ENCODE data around the gene MTMR11.

MTMR11 gene

GRCh38 chr1:149931212-149931790 is 5.4 kb downstream of the MTMR11 start:
- no peak for TF ChIP-seq OSR1 (CRISPR knock-in tag; IDR thresholded peaks at IDR 0.05)
- TF ChIP-seq, protein P1, sequence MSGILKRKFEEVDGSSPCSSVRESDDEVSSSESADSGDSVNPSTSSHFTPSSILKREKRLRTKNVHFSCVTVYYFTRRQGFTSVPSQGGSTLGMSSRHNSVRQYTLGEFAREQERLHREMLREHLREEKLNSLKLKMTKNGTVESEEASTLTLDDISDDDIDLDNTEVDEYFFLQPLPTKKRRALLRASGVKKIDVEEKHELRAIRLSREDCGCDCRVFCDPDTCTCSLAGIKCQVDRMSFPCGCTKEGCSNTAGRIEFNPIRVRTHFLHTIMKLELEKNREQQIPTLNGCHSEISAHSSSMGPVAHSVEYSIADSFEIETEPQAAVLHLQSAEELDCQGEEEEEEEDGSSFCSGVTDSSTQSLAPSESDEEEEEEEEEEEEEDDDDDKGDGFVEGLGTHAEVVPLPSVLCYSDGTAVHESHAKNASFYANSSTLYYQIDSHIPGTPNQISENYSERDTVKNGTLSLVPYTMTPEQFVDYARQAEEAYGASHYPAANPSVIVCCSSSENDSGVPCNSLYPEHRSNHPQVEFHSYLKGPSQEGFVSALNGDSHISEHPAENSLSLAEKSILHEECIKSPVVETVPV (CRISPR knock-in tag; IDR thresholded peaks at IDR 0.05) = no peak
- TF ChIP-seq ISL1 (CRISPR knock-in tag; IDR thresholded peaks at IDR 0.05) = no peak
- TF ChIP-seq RARB (CRISPR knock-in tag; IDR thresholded peaks at IDR 0.05) = no peak
- TF ChIP-seq, protein P2, sequence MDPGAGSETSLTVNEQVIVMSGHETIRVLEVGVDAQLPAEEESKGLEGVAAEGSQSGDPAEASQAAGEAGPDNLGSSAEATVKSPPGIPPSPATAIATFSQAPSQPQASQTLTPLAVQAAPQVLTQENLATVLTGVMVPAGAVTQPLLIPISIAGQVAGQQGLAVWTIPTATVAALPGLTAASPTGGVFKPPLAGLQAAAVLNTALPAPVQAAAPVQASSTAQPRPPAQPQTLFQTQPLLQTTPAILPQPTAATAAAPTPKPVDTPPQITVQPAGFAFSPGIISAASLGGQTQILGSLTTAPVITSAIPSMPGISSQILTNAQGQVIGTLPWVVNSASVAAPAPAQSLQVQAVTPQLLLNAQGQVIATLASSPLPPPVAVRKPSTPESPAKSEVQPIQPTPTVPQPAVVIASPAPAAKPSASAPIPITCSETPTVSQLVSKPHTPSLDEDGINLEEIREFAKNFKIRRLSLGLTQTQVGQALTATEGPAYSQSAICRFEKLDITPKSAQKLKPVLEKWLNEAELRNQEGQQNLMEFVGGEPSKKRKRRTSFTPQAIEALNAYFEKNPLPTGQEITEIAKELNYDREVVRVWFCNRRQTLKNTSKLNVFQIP (CRISPR knock-in tag; IDR thresholded peaks at IDR 0.05; ENCODE audit: borderline replicate concordance, low read depth) = no peak
- TF ChIP-seq ZC3H10 (CRISPR knock-in tag; IDR thresholded peaks at IDR 0.05) = no peak
- no peak for TF ChIP-seq ZNF565 (CRISPR knock-in tag; conservative IDR thresholded peaks at IDR 0.05; ENCODE audit: low read depth)
- TF ChIP-seq ESRRG (CRISPR knock-in tag; IDR thresholded peaks at IDR 0.05) = no peak

DNA sequence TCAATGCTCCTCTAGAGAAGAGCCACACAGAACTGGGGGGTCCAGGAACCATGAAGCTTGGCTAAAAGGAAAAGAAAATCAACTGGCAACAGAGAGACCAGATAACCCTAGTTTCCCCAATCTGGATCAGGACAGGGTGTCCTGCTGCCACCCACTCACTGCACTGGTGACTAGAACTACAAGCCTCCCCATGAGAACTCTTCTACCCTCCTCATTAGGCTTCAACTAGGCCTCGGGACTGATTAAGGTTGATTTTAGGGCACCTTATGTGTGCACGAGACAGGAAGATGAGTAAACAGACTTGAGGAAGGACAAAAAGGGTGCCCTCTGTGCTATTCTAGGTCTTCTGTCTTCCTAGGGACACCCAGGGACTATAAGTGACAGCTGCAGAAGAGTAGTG is 6.8 kb downstream of the MTMR11 start:
- TF ChIP-seq, protein P2 (CRISPR knock-in tag; IDR thresholded peaks at IDR 0.05; ENCODE audit: borderline replicate concordance, low read depth) = no peak
- TF ChIP-seq ZFP30 (CRISPR knock-in tag; IDR thresholded peaks at IDR 0.05) = no peak
- no peak for TF ChIP-seq PPARA (CRISPR knock-in tag; IDR thresholded peaks at IDR 0.05; ENCODE audit: borderline replicate concordance)
- no peak for TF ChIP-seq TCF4 (CRISPR knock-in tag; IDR thresholded peaks at IDR 0.05; ENCODE audit: borderline replicate concordance)
- TF ChIP-seq SNAI2 (CRISPR knock-in tag; IDR thresholded peaks at IDR 0.05) = no peak
- ATAC-seq = no peak

More at GRCh38 chr1:149931212-149931790, 5.4 kb downstream of the MTMR11 start:
- no peak for ATAC-seq

DNA sequence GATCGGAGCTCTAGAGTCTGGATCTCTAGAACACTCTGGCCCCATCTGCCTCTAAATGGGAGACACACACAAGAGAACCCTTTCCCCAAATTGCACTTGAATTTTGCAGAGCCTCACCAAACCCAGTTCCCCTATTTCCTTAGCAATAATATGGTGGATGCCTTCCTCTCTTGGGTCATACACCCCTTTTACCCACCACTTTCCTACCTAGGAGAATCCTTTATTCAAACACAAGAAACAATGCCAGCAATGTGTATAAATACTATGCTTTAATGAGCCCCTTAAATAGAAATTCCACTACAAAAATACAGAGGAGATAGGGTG is 8.3 kb downstream of the MTMR11 start:
- TF ChIP-seq PPARA (CRISPR knock-in tag; IDR thresholded peaks at IDR 0.05; ENCODE audit: borderline replicate concordance) = no peak
- TF ChIP-seq BACH2 (CRISPR knock-in tag; IDR thresholded peaks at IDR 0.05; ENCODE audit: borderline replicate concordance) = no peak
- no peak for TF ChIP-seq ZNF8 (CRISPR knock-in tag; IDR thresholded peaks at IDR 0.05)
- TF ChIP-seq, protein P1 (CRISPR knock-in tag; IDR thresholded peaks at IDR 0.05) = no peak
- TF ChIP-seq OSR1 (CRISPR knock-in tag; IDR thresholded peaks at IDR 0.05) = no peak
- TF ChIP-seq ESRRG (CRISPR knock-in tag; IDR thresholded peaks at IDR 0.05) = no peak
- no peak for ATAC-seq

DNA sequence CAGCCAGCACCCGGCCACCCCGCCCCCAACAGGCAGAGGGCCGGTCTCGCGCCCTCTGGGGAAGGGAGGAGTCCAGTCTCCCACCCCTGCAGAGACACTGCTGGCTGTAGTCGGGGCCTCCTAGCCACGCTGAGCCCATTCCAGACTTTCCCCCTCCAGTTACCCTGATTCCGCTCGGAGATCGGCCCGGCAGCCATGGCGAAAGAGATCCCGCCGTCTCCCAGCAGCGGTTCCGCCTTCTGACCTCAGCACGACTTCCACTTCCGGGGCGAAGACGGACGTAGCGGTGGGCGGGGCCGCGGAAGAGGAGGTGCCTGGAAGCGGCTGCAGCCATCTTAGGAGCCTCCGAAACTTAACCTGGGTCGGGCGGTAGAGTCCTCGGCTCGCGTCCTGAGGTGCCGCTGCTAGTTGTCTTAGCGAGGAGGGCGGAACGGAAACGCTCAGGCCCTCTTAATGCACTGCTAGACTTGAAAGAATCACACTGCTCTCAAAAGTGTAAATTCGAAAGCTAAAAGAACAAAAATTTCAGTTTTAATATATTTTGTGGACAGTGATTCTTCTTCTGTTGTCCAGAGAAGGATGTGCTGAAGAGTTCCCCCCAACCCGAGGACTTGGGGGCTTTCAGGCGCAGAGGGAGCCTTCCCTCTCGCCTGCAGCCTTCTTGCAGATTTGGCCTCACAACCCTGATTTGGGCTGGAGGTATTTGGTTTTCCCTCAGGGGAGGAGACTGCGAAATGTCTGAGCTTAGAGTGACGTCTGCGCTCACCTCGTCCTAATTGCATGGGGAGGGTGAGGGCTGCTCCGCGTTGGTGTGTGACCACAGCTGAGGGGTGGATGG is 8.9 kb downstream of the MTMR11 start, which contains the start of gene SF3B4:
SF3B4 (minus strand) TSS at position 241 of the 838 bp plus-strand sequence; CDS start at position 197, 44 bp downstream.
- no peak for TF ChIP-seq ZC3H10 (CRISPR knock-in tag; IDR thresholded peaks at IDR 0.05)
- TF ChIP-seq OSR1 (CRISPR knock-in tag; IDR thresholded peaks at IDR 0.05) = no peak
- TF ChIP-seq ZFP3 (CRISPR knock-in tag; IDR thresholded peaks at IDR 0.05) = no peak
- TF ChIP-seq ZNF70 (CRISPR knock-in tag; IDR thresholded peaks at IDR 0.05) = no peak
- TF ChIP-seq ARNTL (CRISPR knock-in tag; IDR thresholded peaks at IDR 0.05; ENCODE audit: borderline replicate concordance, low read depth) = no peak
- TF ChIP-seq TOX (CRISPR knock-in tag; IDR thresholded peaks at IDR 0.05; ENCODE audit: borderline replicate concordance) = no peak
- TF ChIP-seq, protein P3, sequence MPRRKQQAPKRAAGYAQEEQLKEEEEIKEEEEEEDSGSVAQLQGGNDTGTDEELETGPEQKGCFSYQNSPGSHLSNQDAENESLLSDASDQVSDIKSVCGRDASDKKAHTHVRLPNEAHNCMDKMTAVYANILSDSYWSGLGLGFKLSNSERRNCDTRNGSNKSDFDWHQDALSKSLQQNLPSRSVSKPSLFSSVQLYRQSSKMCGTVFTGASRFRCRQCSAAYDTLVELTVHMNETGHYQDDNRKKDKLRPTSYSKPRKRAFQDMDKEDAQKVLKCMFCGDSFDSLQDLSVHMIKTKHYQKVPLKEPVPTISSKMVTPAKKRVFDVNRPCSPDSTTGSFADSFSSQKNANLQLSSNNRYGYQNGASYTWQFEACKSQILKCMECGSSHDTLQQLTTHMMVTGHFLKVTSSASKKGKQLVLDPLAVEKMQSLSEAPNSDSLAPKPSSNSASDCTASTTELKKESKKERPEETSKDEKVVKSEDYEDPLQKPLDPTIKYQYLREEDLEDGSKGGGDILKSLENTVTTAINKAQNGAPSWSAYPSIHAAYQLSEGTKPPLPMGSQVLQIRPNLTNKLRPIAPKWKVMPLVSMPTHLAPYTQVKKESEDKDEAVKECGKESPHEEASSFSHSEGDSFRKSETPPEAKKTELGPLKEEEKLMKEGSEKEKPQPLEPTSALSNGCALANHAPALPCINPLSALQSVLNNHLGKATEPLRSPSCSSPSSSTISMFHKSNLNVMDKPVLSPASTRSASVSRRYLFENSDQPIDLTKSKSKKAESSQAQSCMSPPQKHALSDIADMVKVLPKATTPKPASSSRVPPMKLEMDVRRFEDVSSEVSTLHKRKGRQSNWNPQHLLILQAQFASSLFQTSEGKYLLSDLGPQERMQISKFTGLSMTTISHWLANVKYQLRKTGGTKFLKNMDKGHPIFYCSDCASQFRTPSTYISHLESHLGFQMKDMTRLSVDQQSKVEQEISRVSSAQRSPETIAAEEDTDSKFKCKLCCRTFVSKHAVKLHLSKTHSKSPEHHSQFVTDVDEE (CRISPR knock-in tag; IDR thresholded peaks at IDR 0.05) = no peak
- ATAC-seq = peak; percentile 99
